HT1080 (cell line): Measurements from ENCODE around the gene STYK1. TPM values are rescaled to one million over a fixed set of nuclear protein-coding genes. Genes with fewer than 3 reads are reported as not detected.

Experiments
- DNase-seq: peaks from one replicate; pipeline ENCODE4 v3.0.0-alpha.2; 2015; ENCODE audit warnings: low read depth
- polyA plus RNA-seq, 2 experiments: library from polyadenylated mRNA; depleted of rRNA; stranded (reverse); fragments of >200 nt; gene quantifications; 2 replicates each; pipeline ENCODE4 v1.2.3, GENCODE V29; 2015
- total RNA-seq: library from RNA; depleted of rRNA; stranded (reverse); fragments of >200 nt; shearing (Covaris generic); gene quantifications from 2 replicates; pipeline ENCODE4 v1.2.3, GENCODE V29; 2014; rRNA removed

STYK1 gene, protein sequence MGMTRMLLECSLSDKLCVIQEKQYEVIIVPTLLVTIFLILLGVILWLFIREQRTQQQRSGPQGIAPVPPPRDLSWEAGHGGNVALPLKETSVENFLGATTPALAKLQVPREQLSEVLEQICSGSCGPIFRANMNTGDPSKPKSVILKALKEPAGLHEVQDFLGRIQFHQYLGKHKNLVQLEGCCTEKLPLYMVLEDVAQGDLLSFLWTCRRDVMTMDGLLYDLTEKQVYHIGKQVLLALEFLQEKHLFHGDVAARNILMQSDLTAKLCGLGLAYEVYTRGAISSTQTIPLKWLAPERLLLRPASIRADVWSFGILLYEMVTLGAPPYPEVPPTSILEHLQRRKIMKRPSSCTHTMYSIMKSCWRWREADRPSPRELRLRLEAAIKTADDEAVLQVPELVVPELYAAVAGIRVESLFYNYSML
- total RNA-seq: 0.69 and 1.4 TPM in 2 replicates
- 0.74 and 1.1 TPM in 2 replicates for polyA plus RNA-seq (2015; cell fraction: cytosol; rRNA removed)
- polyA plus RNA-seq (2015; cell fraction: nucleus; rRNA removed): 0.42 and 1.6 TPM in 2 replicates

GRCh38 chr12:10673659-10674384, at the start of gene STYK1:
Gene STYK1, minus strand, starts transcription at chr12:10674052. Its CDS starts 39,434 bp downstream, at chr12:10634618.
- DNase-seq: peak; percentile 69

DNA sequence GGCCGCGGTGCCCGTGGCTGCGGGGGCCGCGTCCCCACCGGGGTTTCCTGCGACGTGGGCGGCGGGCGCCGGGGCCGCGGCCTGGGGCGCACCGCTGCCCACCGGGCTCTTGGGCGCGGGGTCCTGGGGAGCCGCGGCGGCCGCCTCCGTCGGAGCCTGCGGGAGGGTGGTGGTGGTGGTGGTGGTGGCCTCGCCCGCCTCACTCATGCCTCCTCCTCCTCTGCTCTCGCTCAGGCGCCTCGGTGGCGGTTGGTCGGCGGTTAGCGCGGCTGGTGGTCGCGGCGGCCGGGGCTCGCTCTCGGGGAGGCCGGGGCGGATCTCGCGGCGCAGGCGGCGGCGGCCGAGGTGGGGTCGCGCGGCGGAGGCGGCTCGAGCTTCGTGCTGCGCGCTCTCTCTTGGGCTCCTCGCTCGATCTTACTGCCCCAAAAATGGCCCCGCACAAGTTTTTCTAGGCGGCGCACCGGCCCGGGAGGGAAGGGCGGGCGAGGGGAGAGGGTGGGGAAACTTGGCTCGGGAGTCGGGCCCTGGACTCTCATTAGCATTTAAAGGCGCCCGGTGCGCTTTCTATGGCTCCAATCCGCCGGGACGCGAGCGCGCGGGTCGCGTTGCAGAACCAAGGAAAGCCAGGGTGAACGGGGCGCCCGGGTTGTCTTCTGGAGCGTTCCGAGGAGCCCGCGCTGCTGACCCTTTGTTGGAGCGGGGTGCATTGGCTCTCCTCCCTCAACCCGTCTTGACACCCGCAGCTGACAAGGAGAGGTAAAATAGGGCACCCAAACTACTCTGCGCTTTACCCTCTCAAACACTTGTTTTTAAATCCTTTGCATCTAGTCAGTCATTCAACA, 49.3 kb upstream of the STYK1 start, which contains the start of gene YBX3:
Gene YBX3 (minus strand): TSS at position 419 of the 842 bp plus-strand sequence. CDS start 212 bp downstream, at position 207.
- peak; percentile 77 for DNase-seq

DNA sequence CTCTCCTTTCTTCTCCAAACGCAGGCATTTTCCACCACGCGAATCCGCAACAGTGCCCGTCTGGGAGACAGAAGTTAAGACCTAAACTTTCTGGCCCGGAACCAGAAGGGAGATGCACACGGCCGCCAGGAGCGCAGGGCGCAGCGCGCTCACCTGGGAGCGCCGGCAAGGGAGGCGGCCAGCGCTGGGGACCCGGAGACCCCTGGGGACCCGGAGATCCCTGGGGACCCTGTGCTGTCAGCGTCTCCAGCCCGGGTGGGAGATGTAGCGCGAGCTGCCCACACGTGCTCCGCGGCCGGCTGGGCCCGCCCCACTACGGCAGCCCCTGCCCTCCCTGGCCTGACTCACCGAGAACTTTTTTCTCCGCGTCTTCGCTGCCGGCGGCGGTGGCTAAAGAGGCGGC, 48.7 kb upstream of the STYK1 start:
- no peak for DNase-seq

DNA sequence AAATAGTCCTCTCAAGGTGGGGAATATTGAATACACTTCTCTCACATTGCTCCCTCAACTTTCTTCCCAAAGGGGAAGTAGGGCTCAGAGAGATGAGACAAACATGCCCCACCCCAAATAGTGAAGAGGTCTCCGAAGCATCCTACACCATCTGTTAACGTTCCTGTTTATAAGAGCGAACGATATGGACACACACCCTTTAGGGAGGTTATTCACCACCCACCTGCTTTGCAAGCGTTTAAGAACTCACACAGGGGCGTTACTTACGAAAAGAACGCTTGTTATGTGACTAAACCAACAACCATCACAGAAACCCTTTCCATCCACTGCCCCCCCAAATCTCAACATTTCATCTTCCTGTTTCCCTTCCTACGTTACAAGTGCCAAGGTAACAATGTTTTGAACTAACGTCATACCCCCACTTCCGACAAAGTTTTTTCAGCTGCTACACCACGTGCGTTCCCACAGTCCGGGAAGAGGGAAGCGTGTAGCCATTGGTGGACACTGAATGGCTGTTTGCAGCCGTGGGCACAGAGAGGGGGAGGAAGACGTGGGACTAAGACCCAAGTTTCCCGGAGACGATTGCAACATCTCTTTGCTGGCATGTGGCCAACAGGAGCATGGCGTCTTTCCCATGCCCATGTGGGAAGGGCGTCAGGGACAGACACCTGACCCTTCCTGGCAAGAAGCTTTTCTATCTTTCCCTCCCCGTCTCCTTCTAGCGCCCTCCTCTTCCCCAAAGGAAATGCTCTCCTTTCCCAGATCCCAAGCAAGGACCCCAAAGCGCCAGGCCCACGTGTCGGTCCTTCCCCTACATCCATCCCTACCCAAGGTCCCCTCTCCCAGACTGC, 48.0 kb upstream of the STYK1 start:
- DNase-seq: peak; percentile 93

DNA sequence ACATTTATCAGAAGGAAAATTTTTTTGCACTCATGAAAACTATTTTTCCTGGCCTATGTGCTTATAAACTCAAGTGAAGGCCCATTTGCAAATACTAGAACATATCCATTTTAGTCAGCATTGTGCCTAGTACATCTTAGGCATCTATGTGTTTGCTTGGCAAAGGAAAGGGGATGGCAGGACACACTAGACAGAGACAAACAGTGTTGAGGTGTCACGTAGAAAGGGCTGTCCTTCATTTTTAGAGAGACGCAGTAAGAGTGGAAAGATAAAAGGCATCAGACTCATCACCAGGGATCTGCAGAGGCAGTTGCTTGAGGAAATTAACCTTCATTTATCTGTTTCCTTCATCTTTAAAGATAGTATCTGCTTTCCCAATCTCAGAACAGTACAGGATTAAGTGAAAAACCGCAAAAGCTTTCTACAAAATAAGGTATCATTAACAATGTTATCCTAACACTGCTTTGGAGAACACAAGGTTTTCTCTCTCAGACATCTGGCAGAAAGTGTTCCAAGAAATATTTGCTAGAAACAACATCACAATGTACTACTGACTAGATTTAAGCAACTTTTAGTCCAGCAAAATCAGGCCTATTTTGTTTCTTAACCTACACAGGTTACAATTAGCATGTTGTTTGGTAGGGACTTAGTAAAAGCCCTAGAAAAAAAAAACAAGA, 47.3 kb upstream of the STYK1 start:
- no peak for DNase-seq

DNA sequence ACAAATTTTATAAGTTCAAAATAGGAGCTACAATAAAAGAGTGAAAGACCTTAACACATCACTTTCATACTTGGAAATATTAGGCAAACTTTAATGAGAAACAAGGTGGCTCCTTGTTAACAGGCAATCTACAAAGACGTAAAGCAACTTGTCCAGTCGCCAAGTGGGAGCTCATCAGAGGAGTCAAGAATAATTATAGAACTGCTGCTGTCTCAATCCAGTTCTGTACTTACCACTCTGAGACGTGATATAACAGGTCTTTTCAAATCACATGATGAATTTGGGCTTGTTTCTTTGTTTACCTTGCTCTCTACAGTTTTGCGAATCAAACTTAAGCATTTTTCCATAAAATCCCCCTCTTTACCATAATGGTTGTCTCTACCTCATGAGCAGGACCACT, 45.6 kb upstream of the STYK1 start:
- no peak for DNase-seq

DNA sequence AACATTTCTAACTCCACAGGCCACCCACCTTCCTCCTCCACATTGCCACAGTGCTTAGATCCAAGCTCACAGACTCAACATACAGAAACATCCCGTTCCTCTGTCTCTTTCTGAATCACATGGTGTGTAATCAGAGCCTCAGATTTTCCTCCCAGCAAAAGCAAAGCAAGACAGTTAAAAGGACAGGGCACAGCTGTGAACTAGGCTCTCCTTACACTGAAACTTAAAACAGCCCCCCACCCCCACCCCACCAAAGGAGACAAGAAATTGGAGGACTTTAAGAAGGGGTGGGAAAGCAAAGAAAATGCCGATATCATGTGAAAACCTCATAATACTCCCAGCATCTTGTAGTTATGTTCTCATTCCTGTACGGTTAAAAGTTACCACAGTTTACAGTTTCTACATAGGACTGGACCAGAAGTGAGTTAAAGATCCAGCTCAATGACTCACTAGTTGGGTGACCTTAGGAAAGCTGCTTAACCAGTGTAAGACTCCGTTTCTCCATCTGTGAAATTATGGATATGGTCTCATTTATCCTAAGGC, 44.5 kb upstream of the STYK1 start:
- DNase-seq: peak; percentile 58

- DNase-seq: no peak
These were observed 43.6 kb upstream of the STYK1 start for GRCh38 chr12:10717410-10717809.

- DNase-seq: peak; percentile 88
These were observed 43.0 kb upstream of the STYK1 start for GRCh38 chr12:10716704-10717315.

GRCh38 chr12:10716277-10716676, 42.4 kb upstream of the STYK1 start:
- no peak for DNase-seq

DNA sequence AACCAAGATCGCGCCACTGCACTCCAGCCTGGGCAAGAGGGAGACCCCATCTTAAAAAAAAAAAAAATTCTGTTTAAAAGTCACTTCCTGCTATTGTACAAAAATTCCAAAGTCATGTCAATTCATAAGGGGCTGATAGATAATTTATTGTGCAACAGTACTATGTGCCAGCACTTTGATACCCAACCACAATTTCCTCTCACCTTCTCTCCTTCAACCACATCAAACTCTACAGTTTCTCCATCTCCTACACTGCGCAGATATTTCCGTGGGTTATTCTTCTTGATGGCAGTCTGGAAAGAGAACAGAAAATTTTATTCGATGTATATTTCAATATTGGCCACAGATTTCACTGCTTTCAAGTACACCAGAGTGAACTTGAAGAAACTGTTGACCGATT, 41.6 kb upstream of the STYK1 start:
- no peak for DNase-seq

DNA sequence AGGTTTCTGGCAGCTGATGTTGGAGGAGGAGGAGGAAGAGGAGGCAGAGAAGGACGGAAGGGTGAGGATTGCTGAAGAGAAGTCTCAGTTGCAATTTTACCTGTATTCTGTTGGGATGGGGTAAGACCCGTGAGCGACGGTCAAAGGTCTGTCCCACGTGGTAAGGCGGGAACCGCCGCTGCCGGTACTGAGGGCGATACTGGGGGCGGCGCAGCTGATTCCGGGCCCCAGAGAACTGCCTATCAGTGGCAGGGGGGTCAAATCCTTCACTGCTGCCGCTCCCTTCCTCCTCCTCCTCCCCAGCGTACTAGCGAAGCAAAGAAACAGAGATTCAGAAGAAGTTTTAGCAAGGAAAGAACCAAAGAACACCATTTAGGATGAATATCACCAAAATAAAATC, 36.0 kb upstream of the STYK1 start:
- no peak for DNase-seq

GRCh38 chr12:10708862-10709261, 35.0 kb upstream of the STYK1 start:
- DNase-seq: no peak

GRCh38 chr12:10705655-10706054, 31.8 kb upstream of the STYK1 start:
- no peak for DNase-seq

DNA sequence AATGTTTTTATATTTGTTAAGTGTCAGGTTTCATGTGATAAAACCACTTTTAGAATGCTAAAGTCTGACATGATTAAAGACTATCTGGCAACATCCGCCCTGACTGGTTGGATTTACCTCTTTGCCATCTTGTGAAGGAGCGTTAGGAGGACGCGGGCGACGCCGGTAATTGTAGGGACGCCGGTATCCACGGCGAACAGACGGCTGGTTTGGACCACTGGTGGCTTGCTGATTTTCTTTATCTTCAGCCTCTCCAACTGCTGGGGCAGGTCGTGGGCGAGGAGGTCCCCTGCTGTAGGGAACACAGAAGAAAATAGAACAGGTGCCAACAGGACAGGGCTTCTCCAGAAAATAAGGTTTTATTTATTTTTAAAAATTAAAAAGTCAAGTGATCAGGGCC, 28.0 kb upstream of the STYK1 start:
- DNase-seq: no peak

GRCh38 chr12:10701131-10701681, 27.4 kb upstream of the STYK1 start:
- DNase-seq: no peak

- DNase-seq: no peak
These were observed 26.7 kb upstream of the STYK1 start for GRCh38 chr12:10700581-10700980.

- DNase-seq: no peak
These were observed 24.0 kb upstream of the STYK1 start for GRCh38 chr12:10697862-10698261.

DNA sequence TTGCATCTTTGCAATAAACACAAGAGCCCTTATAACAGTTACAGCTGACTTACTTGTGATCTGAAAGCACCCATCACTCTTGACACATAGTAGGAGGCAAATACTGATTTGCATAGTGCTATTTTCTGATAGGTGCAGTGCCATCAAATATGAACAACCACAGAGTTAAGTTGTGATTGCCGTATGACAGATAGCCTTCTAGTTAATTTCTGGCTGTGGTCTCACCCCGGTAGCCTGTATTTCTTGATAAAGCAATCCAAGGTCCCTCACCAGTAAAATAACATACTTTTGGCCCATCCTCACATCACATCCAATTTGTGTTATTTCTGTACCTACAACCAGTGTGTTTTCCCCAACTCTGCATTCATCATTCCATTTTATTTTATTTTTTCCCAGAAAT, 23.3 kb upstream of the STYK1 start:
- DNase-seq: no peak
